GM21529 (cell line): ENCODE measurements around the gene GAL3ST2.
"Not testable (repeated sequence)": the region's sequence is repeated elsewhere in the genome, so short reads cannot be mapped to it uniquely, and the experiment has no call there.

ENCODE experiments used
- ATAC-seq: cut with Tn5 transposase; IDR thresholded peaks from one replicate; pipeline ENCODE4 v1.9.1; 2021; ENCODE audit not compliant: unreplicated experiment

The GAL3ST2 gene

GRCh38 chr2:241806217-241806616 lies 29.6 kb downstream of the GAL3ST2 start:
- not testable (repeated sequence) for ATAC-seq

GRCh38 chr2:241808051-241808720 lies 31.6 kb downstream of the GAL3ST2 start:
- no peak for ATAC-seq

- no peak for ATAC-seq
Measured at GRCh38 chr2:241808721-241809382, 32.2 kb downstream of the GAL3ST2 start, which contains the start of gene NEU4. Gene NEU4 (plus strand): TSS chr2:241809193. CDS start chr2:241814485, 5,292 bp downstream.

DNA sequence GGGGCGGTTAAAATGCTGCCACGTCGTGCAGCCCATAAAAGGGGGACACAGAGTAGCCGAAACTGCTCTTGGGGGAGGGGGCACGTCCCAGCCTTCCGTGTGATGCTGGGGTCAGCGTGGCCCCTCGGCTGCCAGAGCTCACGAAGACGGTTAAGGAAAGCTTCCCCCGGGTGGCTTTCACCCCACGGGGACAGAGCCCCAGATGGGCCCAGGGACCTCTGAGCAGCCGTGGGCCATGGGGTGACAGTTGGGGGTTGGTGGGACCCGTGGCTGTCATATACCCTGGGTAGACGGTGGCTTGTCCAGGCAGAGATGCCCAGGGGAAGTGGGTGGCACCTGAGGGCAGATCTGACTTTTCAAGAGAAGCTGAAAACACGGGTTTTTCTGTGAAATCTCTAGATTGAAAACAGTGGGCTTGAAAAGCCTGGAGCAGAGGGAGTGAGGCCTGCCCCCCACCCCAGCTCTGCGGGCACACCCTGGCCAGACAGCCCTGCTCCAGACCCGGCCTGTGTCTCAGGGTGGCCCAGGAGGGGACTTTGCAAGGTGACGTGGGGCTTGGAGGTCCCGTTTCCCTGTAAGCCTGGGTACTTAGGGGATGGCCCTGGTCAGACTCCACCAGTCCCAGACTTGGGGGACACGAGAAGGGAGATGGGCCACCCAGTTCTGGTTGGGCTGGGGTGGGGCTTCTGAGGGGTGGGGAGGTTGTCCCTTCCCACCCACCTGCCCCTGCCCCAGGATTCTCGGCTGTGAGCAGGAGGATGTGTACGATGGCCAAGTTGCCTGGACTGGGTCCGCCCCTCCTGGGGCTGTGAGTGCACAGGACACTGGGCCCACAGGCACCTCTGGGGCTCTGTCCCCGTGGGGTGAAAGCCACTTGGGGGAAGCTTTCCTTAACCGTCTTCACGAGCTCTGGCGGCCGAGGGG lies 33.0 kb downstream of the GAL3ST2 start:
- ATAC-seq: no peak

- ATAC-seq: no peak
Measured at GRCh38 chr2:241810307-241811200, 33.9 kb downstream of the GAL3ST2 start.

GRCh38 chr2:241811201-241811951 lies 34.8 kb downstream of the GAL3ST2 start:
- no peak for ATAC-seq

DNA sequence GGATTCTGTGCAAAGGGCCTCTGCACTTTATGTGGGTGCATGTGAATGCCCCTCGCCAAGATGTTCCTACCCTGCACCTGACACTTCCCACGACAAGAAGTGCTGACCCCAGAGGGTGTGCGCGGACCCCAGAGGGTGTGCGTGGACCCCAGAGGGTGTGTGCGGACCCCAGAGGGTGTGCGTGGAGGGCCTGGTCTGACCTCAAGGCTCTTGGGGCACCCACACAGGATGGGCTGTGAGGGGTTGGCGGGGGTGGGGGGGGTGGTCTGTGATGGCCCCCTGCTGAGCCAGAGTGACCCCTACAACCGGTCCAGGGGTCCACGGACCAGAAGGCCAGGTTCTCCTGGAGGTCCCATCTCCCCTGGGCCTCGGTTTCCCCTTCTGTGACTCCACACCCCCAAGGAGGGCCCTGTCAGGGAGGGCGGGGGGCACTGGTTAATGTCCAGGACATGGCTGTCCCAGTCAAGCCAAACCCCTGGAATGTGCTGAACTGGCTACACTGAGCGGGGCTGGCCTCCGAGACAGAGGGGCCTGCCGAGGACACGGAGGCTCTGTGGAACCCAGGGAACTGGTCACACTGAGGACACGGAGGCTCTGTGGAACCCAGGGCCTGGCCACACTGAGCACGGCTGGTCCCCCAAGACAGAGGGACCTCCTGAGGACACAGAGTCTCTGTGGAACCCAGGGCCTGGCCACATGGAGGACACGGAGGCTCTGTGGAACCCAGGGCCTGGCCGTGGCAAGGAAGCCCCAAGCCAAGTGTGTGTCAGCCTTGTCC lies 35.5 kb downstream of the GAL3ST2 start:
- no peak for ATAC-seq

DNA sequence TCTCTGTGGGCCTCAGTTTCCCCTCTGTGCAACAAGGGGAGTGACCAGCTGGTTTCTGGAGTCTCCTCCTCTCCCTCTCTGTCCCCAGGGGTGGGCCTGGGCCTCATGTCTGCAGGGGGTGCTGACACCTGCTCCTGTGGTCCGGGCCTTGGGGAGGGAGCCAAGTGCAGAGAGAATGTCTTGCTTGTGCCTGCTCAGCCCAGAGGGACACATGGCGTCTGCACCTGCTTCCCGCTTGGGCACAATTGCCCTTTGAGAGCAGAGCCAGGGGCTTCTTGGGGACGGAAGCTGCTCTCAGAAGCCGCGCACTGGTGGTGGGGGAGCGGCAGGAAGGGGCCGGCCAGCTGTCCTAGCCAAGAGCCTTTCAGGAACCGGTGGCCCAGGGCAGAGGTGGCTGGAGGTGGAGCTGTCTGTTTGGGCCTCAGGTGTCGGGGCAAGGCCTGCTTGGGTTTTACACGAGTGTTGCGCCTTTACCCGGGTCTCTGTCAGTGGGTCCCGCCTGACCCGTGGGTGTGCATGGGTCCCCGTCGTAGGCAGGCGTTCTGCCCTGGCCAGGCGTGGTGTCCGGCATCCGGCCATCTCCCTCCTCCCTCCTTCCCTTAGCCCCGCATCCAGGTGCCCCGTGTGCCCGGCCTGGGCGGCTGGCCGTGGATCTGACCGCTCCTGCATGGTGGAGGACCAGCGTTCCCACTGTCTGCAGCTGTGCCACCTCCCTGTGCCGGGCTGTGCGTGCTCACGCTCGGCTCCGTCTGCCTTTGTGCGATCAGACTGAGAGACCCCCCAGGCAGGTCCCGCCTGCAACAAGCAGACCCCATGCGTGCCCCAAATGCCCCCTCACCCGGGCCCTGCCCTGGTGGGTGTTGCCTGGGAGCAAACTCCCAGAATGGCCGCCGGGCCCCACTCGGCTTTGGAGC lies 36.4 kb downstream of the GAL3ST2 start:
- no peak for ATAC-seq

DNA sequence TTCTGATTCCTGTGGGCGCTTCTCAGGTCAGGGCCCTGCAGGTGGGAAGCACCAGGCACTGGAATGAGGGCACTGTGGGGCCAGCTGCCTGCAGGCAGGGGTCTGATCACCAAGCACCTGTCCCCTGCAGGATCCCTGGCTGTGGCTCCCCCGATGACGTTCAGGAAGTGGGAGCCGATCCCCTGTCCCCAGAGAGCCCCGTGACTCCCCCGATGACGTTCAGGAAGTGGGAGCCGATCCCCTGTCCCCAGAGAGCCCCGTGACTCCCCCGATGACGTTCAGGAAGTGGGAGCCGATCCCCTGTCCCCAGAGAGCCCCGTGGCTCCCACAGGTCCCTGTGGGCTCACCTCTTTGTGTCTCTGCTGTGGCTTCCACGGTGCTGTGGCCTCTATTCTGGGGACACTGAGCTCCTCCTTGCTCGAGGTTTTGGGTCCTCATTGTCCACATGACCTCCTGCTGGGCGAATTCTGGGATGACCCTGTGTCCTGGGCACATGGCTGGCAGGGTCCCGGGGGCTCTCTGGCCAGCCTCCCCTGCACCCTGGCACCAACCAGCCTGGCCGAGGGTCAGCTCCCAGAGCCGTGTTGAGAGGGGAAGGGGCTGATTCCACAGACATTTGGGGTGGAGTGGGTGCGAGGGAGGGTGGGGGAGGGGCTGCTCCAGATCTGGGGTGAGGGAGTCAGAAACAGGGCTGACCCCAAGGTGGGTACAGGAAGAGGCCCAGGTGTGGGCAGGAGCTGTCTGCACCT lies 37.2 kb downstream of the GAL3ST2 start:
- no peak for ATAC-seq

- ATAC-seq: no peak
Measured at GRCh38 chr2:241814393-241814642, 37.7 kb downstream of the GAL3ST2 start.

DNA sequence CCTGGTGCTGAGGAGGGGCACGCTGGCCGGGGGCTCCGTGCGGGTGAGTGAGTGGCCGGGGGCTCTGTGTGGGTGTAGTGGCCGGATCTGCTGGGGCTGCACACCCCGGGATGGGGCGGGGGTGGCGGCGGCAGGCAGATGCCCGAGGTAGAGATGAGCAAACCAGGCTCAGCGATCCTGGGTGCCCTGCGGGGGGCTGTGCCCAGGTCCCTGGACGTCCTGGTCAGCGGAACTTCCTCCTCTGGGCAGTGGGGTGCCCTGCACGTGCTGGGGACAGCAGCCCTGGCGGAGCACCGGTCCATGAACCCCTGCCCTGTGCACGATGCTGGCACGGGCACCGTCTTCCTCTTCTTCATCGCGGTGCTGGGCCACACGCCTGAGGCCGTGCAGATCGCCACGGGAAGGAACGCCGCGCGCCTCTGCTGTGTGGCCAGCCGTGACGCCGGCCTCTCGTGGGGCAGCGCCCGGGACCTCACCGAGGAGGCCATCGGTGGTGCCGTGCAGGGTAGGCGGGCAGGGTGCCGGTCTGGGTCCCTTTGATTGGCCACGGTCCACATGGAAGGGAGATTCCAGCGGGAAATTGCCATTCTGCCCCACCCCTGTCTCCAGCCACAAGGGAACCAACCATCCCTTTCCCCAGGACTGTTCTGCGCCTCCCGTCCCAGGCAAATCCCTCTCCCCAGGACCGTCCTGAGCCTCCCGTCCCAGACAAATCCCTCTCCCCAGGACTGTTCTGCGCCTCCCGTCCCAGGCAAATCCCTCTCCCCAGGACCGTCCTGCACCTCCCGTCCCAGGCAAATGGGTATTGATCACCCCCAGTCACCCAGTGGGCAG lies 38.2 kb downstream of the GAL3ST2 start:
- no peak for ATAC-seq

- no peak for ATAC-seq
Measured at GRCh38 chr2:241815477-241816430, 39.1 kb downstream of the GAL3ST2 start.

DNA sequence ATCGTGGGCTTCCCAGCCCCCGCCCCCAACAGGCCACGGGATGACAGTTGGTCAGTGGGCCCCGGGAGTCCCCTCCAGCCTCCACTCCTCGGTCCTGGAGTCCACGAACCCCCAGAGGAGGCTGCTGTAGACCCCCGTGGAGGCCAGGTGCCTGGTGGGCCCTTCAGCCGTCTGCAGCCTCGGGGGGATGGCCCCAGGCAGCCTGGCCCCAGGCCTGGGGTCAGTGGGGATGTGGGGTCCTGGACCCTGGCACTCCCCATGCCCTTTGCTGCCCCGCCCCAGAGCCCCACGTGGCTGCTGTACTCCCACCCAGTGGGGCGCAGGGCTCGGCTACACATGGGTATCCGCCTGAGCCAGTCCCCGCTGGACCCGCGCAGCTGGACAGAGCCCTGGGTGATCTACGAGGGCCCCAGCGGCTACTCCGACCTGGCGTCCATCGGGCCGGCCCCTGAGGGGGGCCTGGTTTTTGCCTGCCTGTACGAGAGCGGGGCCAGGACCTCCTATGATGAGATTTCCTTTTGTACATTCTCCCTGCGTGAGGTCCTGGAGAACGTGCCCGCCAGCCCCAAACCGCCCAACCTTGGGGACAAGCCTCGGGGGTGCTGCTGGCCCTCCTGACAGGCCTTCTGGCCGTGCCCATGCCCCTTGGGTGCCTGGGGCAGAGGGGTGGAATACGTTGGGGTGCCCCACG lies 40.0 kb downstream of the GAL3ST2 start:
- no peak for ATAC-seq

DNA sequence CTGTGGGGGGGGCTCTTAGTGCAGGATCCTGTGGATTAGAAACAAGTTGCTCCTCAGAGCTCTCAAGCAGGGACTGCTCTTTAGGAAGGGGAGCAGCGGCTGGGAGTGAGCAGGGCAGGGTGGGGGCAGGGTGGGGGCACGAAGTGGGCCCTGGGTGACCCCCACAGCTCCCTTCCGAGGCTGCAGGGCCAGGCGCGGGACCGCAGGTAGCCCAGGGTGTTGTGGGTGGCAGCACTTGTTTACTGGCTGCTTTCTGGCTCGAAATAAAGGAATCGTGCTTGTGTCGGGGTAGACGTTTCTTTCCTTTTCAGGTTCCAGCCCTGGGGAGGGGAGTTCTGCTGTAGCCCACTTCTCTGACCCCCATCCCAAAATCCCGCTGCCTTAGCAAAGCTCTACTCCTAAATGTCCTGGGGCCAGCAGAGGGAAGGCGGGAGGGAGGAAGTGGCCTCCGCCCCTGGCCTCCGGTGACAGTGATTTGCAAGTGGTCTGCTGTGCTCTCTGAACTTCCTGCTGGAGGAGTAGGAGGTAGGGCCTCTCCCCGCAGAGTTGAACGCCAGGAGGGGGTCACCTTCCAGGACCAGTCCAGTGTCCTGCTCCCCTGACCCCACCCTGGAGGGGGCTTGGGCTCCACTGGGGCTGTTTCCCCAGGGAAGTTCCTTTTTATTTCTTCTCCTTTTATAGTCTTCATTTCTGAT lies 40.7 kb downstream of the GAL3ST2 start:
- ATAC-seq: no peak
